Measurements from ENCODE around the gene AQP9.
"Not testable (repeated sequence)": the region's sequence is repeated elsewhere in the genome, so short reads cannot be mapped to it uniquely, and the experiment has no call there.

AQP9 gene

GRCh38 chr15:58138106-58138505 is at the start of gene AQP9:
Gene AQP9 (plus strand): TSS chr15:58138381. CDS start chr15:58138566, 185 bp downstream.
- no peak for DNase-seq

- DNase-seq, result no peak
These were observed 42.8 kb upstream of the AQP9 start for GRCh38 chr15:58095415-58095814.

- DNase-seq, result no peak
These were observed 41.6 kb upstream of the AQP9 start for GRCh38 chr15:58096529-58097084.

GRCh38 chr15:58103482-58103881 is 34.7 kb upstream of the AQP9 start:
- DNase-seq, result no peak

GRCh38 chr15:58108117-58108516 is 30.1 kb upstream of the AQP9 start:
- no peak for DNase-seq

- no peak for DNase-seq
These were observed 28.8 kb upstream of the AQP9 start for GRCh38 chr15:58109419-58109818.

- no peak for DNase-seq
These were observed 27.0 kb upstream of the AQP9 start for GRCh38 chr15:58110999-58111717.

DNA sequence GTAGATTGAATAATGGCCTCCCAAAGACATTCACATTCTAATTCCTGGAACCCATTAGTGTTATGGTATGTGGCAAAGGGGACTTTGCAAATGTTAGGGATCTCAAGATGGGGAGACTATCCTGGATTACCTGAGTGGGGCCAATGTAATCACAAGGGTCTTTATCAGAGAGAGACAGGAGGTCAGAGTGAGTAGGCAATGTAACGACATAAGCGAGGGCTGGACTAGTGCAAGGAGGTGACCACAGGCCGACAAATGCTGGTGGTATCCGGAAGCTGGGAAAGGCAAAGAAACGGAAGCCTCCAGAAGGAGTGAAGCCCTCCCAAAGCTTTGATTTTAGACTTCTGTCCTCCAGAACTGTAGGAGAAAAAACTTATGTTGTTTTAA is 26.5 kb upstream of the AQP9 start:
- DNase-seq, result no peak

GRCh38 chr15:58113358-58113757 is 24.8 kb upstream of the AQP9 start:
- DNase-seq, result not testable (repeated sequence)

DNA sequence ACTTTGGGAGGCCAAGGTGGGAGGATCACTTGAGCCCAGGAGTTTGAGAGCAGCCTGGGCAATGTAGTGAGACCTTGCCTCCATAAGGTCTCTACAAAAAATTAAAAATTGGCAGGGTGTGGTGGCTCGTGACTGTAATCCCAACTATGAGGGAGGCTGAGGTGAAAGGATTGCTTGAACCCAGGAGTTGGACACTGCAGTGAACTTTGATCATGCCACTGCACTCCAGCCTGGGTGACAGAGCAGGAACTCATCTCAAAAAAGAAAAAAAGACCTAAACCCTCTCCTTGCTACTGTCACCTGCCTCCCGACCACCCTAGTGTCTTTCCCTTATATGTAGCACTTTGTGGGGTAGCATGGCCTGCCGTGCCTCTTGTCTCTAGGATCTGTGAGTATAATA is 23.8 kb upstream of the AQP9 start:
- no peak for DNase-seq

DNA sequence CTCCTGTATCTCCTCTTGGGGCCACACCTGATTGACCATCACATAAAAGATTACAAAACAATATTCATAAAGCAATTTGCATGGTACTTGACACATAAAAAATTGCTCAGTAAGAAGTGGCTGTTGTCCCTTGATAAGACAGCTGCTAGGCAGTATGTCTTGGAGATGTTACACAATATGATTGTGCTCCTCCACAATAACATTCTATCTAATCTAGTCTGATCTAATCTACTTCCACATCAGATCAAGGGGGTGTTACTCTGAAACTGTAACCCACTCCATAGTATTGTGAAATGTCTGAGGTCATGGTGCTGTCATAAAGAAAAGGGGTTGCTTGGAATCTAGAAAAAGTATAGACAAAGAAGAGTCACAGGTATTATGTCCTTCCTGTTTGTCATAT is 23.4 kb upstream of the AQP9 start:
- DNase-seq, result no peak

GRCh38 chr15:58115692-58116091 is 22.5 kb upstream of the AQP9 start:
- DNase-seq, result no peak

GRCh38 chr15:58117619-58118018 is 20.6 kb upstream of the AQP9 start:
- no peak for DNase-seq

DNA sequence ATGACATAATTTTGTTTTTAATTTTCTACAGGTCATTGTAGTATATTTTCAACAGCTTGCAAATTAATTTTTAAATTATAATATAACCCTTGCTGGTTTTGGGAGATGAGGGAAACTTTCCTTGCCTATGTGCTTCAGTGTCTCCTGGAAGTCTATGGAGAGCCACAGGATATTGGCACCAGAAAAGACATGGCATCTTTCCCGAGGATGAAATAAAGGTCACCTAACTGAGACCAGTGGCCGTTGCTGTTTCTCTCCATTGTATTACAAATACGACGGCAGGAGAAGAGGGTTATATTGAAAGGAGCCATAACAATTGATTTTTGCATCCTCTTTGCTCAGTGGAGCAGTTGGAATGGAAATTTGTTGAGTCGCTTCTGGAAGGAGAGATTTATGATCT is 19.9 kb upstream of the AQP9 start:
- DNase-seq, result no peak

DNA sequence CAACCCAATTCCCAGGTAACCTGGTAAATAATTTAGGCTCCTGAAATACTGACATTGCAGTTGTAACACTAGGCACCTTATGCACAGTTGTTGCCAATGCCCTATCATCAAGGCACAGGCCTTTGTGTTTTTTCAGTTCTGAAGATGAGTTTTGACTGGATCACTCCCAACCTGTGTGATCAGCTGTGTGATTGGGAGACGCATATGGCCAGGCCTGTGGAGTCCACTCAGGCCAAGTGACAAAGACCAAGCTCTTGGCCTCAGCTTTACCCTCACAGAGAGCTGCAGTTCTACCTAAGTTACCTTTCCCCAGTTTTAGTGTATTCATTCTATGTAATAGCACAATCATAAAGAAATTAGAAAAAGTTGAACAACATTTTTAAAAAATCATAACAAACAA is 19.2 kb upstream of the AQP9 start:
- no peak for DNase-seq

GRCh38 chr15:58124585-58124984 is 13.6 kb upstream of the AQP9 start:
- no peak for DNase-seq

DNA sequence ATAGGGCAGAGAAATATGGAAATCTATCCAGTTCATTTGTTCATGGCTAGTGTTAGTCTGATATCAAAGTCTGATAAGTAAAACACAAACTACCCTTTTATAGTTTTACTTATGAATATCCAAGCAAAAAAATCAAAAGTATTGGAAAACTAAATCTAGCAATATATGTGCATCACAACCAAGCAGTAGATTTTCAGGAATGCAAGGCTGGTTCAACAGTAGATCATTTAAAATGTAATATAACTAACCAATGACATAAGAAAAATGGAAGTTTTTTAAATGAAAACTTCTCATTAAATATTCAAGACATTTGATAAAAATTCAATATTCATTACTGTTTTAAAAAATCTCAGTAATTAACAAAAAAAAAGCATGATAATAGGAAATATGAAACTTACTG is 12.8 kb upstream of the AQP9 start:
- no peak for DNase-seq

DNA sequence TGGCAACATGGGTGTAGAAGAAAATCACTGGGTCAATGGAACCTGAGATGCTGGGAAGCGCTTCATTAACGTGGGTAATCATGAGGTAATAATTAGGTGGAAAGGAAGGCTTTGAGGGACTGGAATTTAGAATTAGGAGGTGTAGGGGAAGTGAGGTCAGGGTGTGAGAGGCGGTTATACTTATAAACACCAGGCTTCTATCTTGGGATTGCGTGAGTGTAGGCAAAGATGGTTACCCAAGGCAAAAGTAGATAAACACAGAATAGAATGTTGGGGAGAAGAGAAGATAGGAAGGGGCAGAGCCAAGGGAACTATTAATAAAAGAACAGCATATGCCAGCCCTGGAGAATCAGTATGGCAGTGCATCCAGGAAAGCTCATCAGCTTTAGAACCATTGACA is 3.3 kb upstream of the AQP9 start:
- DNase-seq, result no peak

- no peak for DNase-seq
These were observed 2.5 kb upstream of the AQP9 start for GRCh38 chr15:58135511-58136174.

GRCh38 chr15:58136731-58137130 is 1.4 kb upstream of the AQP9 start:
- DNase-seq, result no peak

DNA sequence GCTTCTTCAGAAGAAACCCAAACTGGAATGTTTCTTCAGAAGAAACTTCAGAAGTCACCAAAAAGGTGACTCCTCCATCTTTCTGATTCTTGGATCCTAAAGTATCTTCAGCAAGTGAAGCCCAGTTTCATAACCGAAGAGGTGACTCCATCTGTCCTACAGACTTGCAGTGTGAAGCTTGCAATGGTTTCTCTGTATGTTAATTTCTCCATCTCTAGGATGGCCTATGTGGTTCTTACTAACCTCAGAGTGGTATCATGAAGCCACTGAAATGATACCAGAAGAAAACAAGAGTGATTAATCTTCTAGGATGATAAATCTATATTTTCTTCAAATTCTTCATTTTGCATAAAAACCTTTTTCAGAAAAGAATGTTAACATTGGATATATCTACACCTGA is 495 bp upstream of the AQP9 start:
- no peak for DNase-seq

- no peak for DNase-seq
These were observed 1.3 kb downstream of the AQP9 start for GRCh38 chr15:58139276-58139988.

DNA sequence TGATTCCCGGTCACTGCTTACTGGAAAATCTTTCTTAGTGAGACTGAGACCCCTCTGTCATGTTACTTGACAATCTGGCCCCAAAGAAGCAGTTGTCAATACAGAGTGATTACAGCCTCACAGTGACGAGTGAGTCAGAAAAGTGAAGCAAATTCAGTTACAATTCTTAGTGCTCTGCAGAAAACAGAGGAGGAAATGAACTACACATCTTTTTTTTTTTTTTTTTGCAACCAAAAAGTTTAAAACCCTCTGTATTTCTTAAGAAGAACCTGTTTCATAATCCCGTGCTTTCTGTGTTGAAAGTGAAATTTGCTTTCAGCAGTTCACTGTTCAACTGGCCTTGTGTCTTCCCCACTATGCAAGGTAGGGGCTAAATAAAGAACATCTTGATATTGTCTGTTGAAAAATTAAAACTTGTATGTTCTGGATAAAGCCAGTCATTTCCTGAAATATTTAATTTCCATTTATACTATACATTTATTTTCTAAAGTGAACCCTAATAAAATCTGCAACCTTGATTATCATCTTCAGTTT is 1.9 kb downstream of the AQP9 start:
- DNase-seq, result no peak

DNA sequence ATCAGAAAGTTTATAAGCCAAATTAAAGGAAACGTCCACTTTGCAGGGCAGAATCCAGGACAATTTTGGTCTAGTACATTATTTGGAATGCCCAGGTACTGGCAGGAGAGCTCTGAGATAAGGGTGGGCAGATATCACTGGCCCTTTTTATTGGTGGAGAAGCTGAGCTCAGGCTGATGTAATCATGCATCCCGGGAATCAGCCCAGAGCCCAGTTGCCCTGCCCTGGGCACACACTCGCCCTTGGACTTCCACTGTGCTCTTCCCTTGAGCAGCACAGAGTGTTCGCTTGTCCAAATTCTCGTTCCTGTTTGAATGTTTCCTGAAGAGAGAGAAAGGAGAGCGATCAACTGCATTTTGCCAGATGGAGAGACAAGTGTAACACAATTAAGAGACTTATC is 3.7 kb downstream of the AQP9 start:
- no peak for DNase-seq
